Activated gamma-delta T cell treated with anti-CD3 and anti-CD28 coated beads, Interleukin-2, amount 50 U/mL, for 16 hours (primary cell): Measurements from ENCODE around the gene CPEB1.
"Not testable (repeated sequence)": the region's sequence is repeated elsewhere in the genome, so short reads cannot be mapped to it uniquely, and the experiment has no call there.

ENCODE experiments used
- DNase-seq: peaks from one replicate; pipeline ENCODE4 v3.0.0-alpha.2; 2020; ENCODE audit warnings: low read depth

The CPEB1 gene

GRCh38 chr15:82513587-82513986 is 133.6 kb downstream of the CPEB1 start:
- DNase-seq: not testable (repeated sequence)

- not testable (repeated sequence) for DNase-seq
Observed at GRCh38 chr15:82507693-82508092, 139.5 kb downstream of the CPEB1 start.

- not testable (repeated sequence) for DNase-seq
Observed at GRCh38 chr15:82507087-82507486, 140.1 kb downstream of the CPEB1 start.

DNA sequence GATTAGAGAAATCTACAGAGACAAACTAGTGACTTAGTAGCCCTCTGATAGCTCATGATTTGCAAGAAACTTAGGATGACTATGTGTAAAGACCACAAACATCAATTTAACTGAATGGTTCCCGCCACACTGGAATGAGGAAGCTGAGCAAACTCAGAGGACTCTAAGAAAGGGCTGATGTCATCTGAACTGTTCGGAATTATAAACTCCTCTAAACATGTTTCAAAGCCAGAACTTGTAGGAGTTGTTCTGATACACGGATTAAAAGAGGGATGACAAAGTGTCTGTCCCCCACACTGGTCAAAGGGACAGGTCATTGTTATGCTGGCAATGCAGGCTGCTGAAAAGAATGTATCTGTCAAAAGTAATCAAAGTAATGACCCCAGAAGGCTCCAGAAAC is 141.3 kb downstream of the CPEB1 start:
- not testable (repeated sequence) for DNase-seq

DNA sequence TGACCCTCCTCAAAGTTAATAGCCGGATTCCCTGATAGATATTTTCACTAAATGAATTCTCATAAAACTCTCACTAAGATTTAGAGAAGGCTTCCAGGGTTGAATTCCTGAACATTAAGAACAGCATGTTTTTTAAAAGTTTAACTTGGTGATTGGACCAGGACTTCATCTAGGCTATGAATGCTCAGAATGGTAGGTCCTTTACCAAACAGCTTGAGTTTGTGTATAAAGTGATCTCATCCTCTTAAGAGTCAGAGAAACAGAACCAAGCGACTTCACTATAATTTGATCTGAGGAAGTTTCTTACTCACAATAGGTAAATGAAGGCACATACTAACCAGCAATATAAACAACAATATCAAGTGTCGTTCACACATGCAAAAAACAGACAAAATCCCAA is 143.1 kb downstream of the CPEB1 start:
- DNase-seq: not testable (repeated sequence)

DNA sequence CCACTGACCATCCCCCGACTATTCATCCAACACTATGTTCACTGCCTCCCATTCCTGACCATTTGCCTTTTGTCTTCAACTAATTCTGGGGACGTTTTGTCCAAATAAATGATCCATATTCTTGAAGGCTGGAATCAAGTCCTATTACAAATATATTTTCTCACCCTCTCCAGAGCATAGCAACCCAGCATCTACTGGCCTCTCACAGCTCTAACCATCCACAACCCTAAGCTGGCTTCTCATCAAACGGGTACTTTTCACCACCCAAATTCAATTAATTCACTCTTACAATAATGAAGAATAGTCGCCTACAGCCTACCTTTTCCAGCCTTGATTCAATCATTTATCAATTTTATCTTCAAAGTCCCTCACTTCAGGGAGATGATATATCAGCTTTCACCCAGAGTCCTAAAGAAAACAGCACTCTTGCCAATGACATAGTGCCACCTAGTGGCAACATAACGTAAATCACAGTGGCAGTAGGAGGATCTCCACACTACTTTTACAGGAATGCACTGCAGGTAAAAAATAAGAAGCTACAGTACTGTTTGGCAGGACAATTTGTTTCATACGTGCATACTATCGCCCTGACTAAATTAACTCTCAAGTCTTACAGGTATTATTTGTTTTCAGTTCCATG is 144.3 kb downstream of the CPEB1 start:
- not testable (repeated sequence) for DNase-seq

DNA sequence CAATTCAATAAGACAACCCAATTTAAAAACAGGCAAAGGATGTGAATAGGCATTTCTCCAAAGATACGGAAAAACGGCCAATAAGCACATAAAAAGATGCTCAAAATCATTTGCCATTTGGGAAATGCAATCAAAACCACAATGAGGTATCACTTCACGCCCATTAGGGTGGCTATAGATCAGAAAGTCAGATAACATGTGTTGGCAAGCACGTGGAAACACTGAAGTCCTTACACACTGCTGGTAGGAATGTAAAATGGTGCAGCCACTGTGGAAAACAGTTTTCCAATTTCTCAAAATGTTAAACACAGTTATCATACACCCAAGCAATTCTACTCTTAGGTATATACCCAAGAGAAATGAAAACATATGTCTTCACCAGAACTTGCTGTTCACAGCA is 146.4 kb downstream of the CPEB1 start:
- DNase-seq: not testable (repeated sequence)

- not testable (repeated sequence) for DNase-seq
Observed at GRCh38 chr15:82497978-82498377, 149.2 kb downstream of the CPEB1 start.
